Transverse colon (tissue), 4 donors: Measurements from ENCODE around the gene PIEZO1. TPM values are rescaled to one million over a fixed set of nuclear protein-coding genes. Genes with fewer than 3 reads are reported as not detected.

Source experiments
- DNase-seq: peaks from one replicate; pipeline ENCODE4 v3.0.0-alpha.2; 2019
- H3K27ac ChIP-seq, 4 donors: fragments of 200-600 bp; sonication (generic); 2 replicates each; pipeline ENCODE4 v1.5.1; 2016 to 2018; ENCODE audit warnings: inconsistent platforms in 4 of 4
- H3K27me3 ChIP-seq: fragments of 200-600 bp; sonication (generic); 2 replicates; pipeline ENCODE4 v1.5.1; 2017; ENCODE audit warnings: inconsistent platforms
- H3K36me3 ChIP-seq, 4 donors: fragments of 200-600 bp; sonication (generic); 2 replicates each; pipeline ENCODE4 v1.5.1; 2017 to 2019; ENCODE audit warnings: inconsistent platforms in 4 of 4
- H3K4me1 ChIP-seq, 4 donors: fragments of 200-600 bp; sonication (generic); 2 replicates each; pipeline ENCODE4 v1.5.1; 2017 to 2020; ENCODE audit warnings: inconsistent platforms in 4 of 4
- H3K4me3 ChIP-seq, 4 donors: fragments of 200-600 bp; sonication (generic); 1 replicate in 1 of 4; 2 replicates in 3 of 4; pipeline versions ENCODE4 v1.5.1 to v1.6.1; 2017 to 2019; ENCODE audit warnings: inconsistent platforms in 4 of 4
- H3K9me3 ChIP-seq, 2 donors: fragments of 200-600 bp; sonication (generic); 2 replicates each; pipeline ENCODE4 v1.5.1; 2017 to 2019; ENCODE audit warnings: inconsistent platforms in 2 of 2
- EP300 ChIP-seq: sonication (generic); formaldehyde crosslinking; IDR thresholded peaks from one replicate; pipeline ENCODE4 v1.6.1; 2017; ENCODE audit warnings: antibody characterized with exemption, low read depth
- POLR2A ChIP-seq: fragments of 450-650 bp; IDR thresholded peaks from one replicate; pipeline ENCODE4 v1.6.1; 2016; ENCODE audit warnings: antibody characterized with exemption, mild to moderate bottlenecking, moderate library complexity
- POLR2AphosphoS5 ChIP-seq, 3 donors: sonication (generic); formaldehyde crosslinking; IDR thresholded peaks; one replicate each; pipeline ENCODE4 v1.6.1; 2016; ENCODE audit warnings: antibody characterized with exemption in 3 of 3
- WGBS, 2 donors: methylation state at CpG; one replicate each; pipeline ENCODE4 v1.1.5; 2018; ENCODE audit warnings: low coverage in 1 of 2; 5-methylcytosine and 5-hydroxymethylcytosine counted together
- in situ Hi-C, 4 donors: fragments of 200-750 bp; cut with MboI; loops; one replicate each; pipeline versions ENCODE4 v1.15.0 to v1.15.1; 2017; ENCODE audit warnings: low sequenced_read_pairs in 3 of 4, low pct_ligation_motif_present in 1 of 4, low pct_unique_long_range_greater_than_20kb in 1 of 4
- intact Hi-C: fragments of 100-400 bp; cut with DNase I; formaldehyde crosslinking; loops from one replicate; pipeline ENCODE4 v1.15.1; 2023; ENCODE audit warnings: low total_unique reads
- total RNA-seq, 4 donors: library from RNA; depleted of rRNA; stranded (reverse); fragments of >200 nt; gene quantifications; one replicate each; pipeline ENCODE4 v1.1.0, GENCODE V29; 2016
- TF ChIP-seq, protein P1 (sequence below), 5 experiments: fragments of 200-600 bp in 3 of 5; fragments of 450-650 bp in 2 of 5; sonication (generic) in 3 of 5; IDR thresholded peaks; 1 replicate in 2 of 5; 2 replicates in 3 of 5; pipeline ENCODE4 v1.5.1; 2016 to 2017; ENCODE audit warnings: antibody characterized with exemption in 5 of 5, inconsistent platforms in 3 of 5, mild to moderate bottlenecking in 2 of 5, moderate library complexity in 1 of 5

PIEZO1 gene
- total RNA-seq, 4 donors from 2014 or later = 133 to 546 (median 179) TPM

DNA sequence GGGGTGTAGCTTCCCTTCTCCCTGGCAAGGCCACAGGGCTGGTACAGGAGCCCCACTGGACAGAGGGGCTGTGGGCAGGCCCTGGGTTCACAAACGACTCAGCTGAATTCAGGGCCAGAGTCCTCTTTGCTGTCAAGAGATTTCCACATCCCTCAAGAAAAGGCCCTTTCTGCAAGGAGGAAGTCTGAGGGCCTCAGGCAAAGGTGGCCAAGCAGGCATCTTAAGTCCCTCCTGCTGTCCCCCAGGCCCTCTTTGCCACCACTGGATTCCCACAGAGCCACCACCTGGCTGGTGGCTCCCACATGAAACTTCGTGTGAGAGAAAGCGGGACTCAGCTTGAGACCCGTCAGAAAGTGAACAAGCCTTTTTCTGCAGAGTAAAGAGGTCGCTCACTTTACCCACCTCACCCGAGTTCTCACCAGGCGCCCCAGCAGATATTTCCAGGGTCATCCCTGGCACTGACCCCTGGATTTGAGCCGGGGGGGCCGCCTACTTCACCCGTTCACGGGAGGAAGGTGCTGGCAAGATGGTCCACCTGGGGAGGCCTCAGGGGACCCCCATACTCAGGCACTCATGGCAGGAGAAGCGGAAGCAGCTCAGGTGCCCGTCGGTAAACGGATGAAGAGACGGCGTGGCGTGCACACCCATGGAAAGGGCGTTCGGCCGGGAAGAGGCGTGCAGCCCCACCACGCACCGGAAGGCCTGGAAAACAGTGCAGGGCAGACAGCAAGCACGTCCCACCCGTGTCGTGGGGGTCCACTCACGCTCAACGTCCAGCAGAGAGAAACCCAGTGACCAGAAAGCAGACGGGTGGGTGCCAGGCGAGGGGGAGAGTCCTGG lies 82.4 kb downstream of the PIEZO1 start:
- in situ Hi-C loops = no loop called here
- DNase-seq = no peak
- H3K36me3 ChIP-seq = no peaks in the 10 kb centered on the region
- H3K9me3 ChIP-seq = no peaks in the 10 kb centered on the region
- WGBS, 2 donors = 81 to 93% methylated on average over 3 to 31 of the region's 31 CpGs
- intact Hi-C loops = no loop called here
- peak overlapping the region; percentile 85 to 88 (median 86) for H3K27ac ChIP-seq
- TF ChIP-seq EP300 = no peak
- H3K4me1 ChIP-seq = peaks cover 19 to 44% (median 32%) of the 10 kb centered on the region in 4 donors
- H3K27me3 ChIP-seq = no peaks in the 10 kb centered on the region
- H3K4me3 ChIP-seq = peak overlapping the region in 1 of 4 donors; percentile 24

DNA sequence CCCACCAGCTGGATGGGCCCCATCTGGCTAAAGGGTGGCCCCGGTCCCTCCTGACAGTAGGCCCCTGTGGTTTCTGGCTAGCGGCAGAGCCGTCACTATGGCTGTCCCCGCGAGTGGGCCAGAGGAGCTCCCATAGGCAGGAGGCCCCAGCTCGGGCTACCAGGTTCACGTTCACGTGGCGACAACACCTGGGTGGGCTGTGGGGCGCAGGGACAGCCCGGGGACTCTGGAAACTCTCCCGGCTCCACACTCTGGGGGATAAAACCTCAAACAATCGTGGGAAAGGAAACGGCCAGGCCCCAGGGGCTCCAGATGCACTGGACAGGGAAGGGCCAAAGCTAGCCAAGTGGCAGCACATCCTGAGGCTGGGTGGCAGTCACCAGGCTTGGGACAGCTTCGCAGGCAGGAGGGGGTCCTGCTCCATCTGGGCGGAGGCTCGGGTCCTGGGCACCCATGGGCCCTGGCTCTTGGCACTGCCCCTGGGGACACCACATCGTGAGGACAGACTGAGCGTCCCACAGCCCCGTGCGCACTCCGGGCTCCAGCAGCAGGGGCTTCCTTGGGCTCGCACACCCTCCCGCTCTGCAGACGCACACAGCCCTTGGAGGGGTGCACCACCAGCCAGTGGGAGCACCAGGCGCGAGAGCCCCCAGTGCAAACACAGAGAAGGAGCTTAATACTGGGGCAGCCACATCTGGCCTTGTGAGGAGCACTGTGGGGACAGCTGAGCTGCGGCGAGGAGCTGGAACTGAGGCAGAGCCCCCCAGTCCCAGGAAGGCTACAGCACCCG lies 83.2 kb downstream of the PIEZO1 start:
- TF ChIP-seq POLR2A = no peak
- DNase-seq = no peak
- WGBS, 2 donors = 78 to 100% methylated on average over 2 to 29 of the region's 30 CpGs
- H3K4me1 ChIP-seq = peaks cover 11 to 36% (median 24%) of the 10 kb centered on the region in 4 donors
- in situ Hi-C loops = no loop called here
- intact Hi-C loops = no loop called here
- H3K27ac ChIP-seq = peak overlapping the region; percentile 85 to 88 (median 86)
- H3K4me3 ChIP-seq = peak overlapping the region in 1 of 4 donors; percentile 24
- no peaks in the 10 kb centered on the region for H3K9me3 ChIP-seq
- H3K27me3 ChIP-seq = no peaks in the 10 kb centered on the region
- peaks cover 0 to 4% (median 0%) of the 10 kb centered on the region in 4 donors for H3K36me3 ChIP-seq

DNA sequence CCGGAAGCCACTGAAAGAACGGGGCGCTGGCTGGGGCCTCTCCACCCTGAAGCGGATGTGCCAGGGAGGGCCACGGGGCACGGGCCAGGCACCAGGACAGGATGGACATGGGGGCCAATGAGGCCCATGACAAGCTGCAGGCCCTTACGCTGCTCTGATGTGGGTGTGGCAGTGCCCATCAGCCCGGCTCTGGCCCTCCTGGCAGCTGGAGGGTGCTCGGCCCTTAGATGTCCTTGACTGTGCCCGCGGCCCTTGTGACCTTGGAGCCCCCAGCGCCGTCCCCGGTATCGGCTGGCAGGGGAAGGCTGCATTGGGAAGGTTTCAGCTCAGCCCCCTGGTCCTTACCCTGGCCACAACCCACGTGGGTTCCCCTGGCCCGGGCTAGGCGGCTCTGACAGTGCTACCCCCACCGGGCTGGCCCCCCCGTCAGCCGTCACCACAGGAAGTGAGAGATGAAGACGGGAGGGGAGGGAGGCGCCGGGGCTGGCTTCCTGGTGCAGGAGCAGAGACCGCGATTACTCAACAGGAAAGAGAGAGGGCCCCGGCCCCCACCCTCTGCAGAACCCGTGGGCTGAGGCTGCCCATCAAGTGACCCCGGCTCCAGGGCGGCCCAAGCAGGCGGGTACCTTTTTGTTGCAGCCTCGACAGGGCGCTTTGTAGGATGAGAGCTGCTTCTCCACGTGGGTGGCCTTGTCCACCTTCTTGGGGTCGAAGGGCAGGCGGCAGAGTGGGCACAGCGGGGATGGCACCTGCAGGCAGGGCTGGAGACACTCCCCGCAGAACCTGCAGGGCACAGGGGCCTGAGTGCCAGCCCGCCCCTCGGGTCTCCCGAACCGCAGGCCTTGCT lies 84.2 kb downstream of the PIEZO1 start:
- Histone ChIP-seq H3K4me3 (peak overlapping the region in 1 of 4 donors; percentile 24), H3K27me3 (no peaks in the 10 kb centered on the region), H3K4me1 (peaks cover 10 to 34% (median 22%) of the 10 kb centered on the region in 4 donors), H3K27ac (peak overlapping the region; percentile 85 to 88 (median 86)), H3K36me3 (peaks cover 0 to 4% (median 0%) of the 10 kb centered on the region in 4 donors), H3K9me3 (no peaks in the 10 kb centered on the region)
- in situ Hi-C loops (no loop called here), intact Hi-C loops (no loop called here)
- peak; percentile 93 for DNase-seq
- TF ChIP-seq POLR2A (no peak), EP300 (no peak), POLR2AphosphoS5 (IDR thresholded peaks at IDR 0.05) (no peak)
- TF ChIP-seq, protein P1, sequence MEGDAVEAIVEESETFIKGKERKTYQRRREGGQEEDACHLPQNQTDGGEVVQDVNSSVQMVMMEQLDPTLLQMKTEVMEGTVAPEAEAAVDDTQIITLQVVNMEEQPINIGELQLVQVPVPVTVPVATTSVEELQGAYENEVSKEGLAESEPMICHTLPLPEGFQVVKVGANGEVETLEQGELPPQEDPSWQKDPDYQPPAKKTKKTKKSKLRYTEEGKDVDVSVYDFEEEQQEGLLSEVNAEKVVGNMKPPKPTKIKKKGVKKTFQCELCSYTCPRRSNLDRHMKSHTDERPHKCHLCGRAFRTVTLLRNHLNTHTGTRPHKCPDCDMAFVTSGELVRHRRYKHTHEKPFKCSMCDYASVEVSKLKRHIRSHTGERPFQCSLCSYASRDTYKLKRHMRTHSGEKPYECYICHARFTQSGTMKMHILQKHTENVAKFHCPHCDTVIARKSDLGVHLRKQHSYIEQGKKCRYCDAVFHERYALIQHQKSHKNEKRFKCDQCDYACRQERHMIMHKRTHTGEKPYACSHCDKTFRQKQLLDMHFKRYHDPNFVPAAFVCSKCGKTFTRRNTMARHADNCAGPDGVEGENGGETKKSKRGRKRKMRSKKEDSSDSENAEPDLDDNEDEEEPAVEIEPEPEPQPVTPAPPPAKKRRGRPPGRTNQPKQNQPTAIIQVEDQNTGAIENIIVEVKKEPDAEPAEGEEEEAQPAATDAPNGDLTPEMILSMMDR (IDR thresholded peaks at IDR 0.05) = no peak
- WGBS, 2 donors = 60% methylated on average over 28 of the region's 42 CpGs; no CpG with 5 or more reads in 1 of the 2 donors

DNA sequence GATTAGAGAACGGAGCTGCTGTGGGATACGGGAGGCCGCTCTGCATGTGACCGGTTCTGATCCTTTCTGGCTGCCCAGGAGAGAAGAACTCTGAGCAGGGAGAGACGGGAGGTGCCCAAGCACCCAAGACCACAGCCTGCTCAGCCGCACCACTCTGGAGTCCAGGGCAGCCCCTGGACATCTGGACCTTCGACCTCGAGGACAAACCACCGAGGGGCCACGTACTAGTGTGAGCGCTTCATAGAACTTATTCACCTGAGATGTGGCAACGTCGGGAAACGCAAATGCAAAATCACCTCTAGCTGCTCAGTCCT lies 84.7 kb downstream of the PIEZO1 start:
- DNase-seq = no peak
- TF ChIP-seq, protein P1 (IDR thresholded peaks at IDR 0.05) = no peak
- TF ChIP-seq POLR2A (no peak), EP300 (no peak), POLR2AphosphoS5 (IDR thresholded peaks at IDR 0.05) (no peak)
- intact Hi-C loops (no loop called here), in situ Hi-C loops (no loop called here)
- no peaks in the 10 kb centered on the region for H3K27me3 ChIP-seq
- no peaks in the 10 kb centered on the region for H3K9me3 ChIP-seq
- peaks cover 6 to 30% (median 18%) of the 10 kb centered on the region in 4 donors for H3K4me1 ChIP-seq
- WGBS, 2 donors = 76% methylated on average over 14 of the region's 14 CpGs; no CpG with 5 or more reads in 1 of the 2 donors
- peak overlapping the region; percentile 85 to 88 (median 86) for H3K27ac ChIP-seq
- H3K36me3 ChIP-seq = peaks cover 0 to 4% (median 0%) of the 10 kb centered on the region in 4 donors
- H3K4me3 ChIP-seq = no peak overlapping the region
